Measurements from ENCODE around the gene NR2C2. TPM values are rescaled to one million over a fixed set of nuclear protein-coding genes. Genes with fewer than 3 reads are reported as not detected.

NR2C2 gene
- total RNA-seq, 1 donor from 2014 or later = 15.0 TPM

DNA sequence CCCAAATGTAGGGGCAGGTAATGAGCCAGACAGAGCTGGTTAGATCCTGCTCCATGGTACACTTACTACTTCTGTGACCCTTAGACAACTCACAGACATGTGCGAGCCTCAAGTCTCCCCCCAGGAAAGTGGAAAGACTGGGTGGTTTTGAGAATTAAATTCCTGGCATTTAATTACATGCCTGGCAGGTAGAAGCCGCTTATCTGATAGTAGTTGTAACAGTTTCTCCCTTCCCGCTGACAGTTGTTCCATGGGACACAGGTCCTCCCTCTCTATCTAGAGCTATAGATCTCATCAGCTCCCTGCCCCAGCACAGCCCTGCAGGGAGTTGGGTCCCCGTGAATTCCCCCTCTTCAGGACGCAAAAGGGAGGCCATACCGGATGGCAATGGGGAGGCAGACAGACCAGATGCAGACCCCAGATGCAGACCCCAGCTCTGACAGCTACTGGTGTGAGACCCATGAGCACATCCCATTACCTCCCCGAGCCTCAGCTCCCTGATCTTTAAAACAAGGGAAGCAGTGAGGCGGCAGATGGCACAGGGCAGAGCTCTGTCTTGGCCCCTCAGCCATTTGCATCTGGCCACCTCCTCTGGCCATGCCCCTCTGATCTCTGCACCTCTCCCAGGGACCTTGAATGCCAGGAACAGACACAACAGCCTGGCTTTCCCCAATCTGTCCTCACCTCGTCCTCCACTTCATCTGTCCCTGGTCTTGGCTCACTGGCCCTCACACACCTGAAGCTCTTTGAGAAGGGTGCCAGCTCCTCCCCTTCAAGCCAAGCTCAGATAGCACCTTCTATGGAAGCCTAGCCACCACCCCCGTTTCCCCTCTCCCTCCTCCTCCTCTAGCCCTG, 34.1 kb upstream of the NR2C2 start:
- DNase-seq (ENCODE audit: low read depth) (no peak), FAIRE-seq (no peak)
- TF ChIP-seq, protein P1, sequence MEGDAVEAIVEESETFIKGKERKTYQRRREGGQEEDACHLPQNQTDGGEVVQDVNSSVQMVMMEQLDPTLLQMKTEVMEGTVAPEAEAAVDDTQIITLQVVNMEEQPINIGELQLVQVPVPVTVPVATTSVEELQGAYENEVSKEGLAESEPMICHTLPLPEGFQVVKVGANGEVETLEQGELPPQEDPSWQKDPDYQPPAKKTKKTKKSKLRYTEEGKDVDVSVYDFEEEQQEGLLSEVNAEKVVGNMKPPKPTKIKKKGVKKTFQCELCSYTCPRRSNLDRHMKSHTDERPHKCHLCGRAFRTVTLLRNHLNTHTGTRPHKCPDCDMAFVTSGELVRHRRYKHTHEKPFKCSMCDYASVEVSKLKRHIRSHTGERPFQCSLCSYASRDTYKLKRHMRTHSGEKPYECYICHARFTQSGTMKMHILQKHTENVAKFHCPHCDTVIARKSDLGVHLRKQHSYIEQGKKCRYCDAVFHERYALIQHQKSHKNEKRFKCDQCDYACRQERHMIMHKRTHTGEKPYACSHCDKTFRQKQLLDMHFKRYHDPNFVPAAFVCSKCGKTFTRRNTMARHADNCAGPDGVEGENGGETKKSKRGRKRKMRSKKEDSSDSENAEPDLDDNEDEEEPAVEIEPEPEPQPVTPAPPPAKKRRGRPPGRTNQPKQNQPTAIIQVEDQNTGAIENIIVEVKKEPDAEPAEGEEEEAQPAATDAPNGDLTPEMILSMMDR (IDR thresholded peaks at IDR 0.05; ENCODE audit: insufficient read depth, low read length, severe bottlenecking) = no peak
- H3K36me3 ChIP-seq (ENCODE audit: control insufficient read depth, insufficient read depth, low read length) = no peaks in the 10 kb centered on the region
- no peak overlapping the region for H3K4me3 ChIP-seq (ENCODE audit: low read depth, low read length)
- no peaks in the 10 kb centered on the region for H3K27me3 ChIP-seq (ENCODE audit: control insufficient read depth, insufficient read depth, low read length)

DNA sequence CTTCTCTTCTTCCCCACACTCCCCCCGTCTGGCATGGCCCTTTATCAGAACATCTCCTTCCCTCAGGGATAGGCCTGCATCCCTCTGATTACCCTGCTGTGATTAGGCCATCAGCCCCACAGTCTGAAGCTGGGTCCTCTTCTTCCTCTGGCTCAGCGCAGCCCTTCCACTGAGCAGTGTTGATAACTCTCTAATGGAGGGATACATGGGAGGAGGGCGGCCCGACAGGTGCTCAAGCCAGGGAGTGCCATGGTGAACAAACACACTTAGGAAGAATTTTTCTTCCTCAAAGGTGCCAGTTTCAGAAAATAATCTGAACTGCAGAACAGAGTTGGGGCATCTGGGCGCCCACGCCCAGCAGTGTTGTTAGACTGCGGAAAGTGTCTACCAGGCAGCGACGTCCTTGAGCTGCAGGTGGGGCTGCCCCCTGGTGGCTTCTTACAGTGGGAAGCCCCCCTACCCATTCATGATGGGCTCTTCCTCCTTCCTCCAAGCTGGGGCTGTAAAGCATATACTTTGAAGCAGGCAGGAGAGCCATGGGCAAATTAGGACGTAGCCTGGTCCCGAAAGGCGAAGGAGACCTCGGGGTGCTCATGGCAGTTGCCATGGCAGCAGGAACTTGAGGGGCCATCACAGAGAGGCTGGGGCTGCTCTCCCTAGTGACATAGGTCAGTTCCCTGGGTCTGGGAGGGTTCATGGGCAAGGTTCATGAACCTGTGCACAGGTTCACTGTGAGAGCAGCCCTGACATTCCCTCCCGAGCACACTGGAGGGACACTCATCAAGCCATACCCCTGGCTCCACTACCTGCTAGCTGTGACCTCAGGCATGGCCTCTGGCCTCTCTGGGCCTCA, 33.2 kb upstream of the NR2C2 start:
- TF ChIP-seq, protein P1 (IDR thresholded peaks at IDR 0.05; ENCODE audit: insufficient read depth, low read length, severe bottlenecking) = no peak
- Histone ChIP-seq H3K27me3 (ENCODE audit: control insufficient read depth, insufficient read depth, low read length) (no peaks in the 10 kb centered on the region), H3K4me3 (ENCODE audit: low read depth, low read length) (no peak overlapping the region), H3K36me3 (ENCODE audit: control insufficient read depth, insufficient read depth, low read length) (no peaks in the 10 kb centered on the region)
- FAIRE-seq (no peak), DNase-seq (ENCODE audit: low read depth) (no peak)

DNA sequence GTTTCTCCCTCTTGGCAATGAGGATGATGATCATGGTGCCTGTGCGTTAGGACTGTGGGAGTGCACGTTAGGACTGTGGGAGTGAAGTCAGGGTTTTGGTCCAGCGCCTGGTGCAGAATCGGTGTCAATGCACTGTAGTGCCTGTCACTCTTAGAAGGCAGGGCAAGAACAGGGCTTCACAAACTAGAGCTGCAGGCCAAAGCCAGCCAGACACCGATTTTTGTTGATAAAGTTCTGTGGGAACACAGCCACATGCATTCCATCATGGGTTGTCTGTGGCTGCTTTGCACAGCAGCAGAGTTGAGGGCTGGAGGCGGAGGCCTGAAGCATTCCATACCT, 32.6 kb upstream of the NR2C2 start:
- Histone ChIP-seq H3K27me3 (ENCODE audit: control insufficient read depth, insufficient read depth, low read length) (no peaks in the 10 kb centered on the region), H3K36me3 (ENCODE audit: control insufficient read depth, insufficient read depth, low read length) (no peaks in the 10 kb centered on the region), H3K4me3 (ENCODE audit: low read depth, low read length) (no peak overlapping the region)
- DNase-seq (ENCODE audit: low read depth) (no peak), FAIRE-seq (no peak)
- TF ChIP-seq, protein P1 (IDR thresholded peaks at IDR 0.05; ENCODE audit: insufficient read depth, low read length, severe bottlenecking) = no peak

DNA sequence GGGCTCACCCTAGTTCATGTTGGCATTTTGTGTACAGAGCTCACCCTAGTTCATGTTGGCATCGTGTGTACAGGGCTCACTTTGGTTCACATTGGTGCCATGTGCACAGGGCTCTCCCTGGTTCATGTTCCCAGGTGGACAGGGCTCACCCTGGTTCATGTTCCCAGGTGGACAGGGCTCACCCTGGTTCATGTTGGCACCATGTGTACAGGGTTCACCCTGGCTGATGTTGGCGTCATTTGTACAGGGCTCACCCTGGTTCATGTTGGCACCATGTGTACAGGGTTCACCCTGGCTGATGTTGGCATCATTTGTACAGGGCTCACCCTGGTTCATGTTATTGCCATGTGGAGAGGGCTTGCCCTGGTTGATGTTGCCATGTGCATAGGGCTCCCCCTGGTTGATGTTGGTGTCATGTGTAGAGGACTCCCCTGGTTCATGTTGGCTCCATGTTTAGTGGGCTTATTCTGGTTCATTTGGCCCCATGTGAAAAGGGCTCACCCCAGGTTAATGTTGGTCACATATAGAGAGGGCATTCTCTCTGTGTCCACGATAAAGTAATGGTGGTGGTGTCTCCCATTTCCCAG, 31.7 kb upstream of the NR2C2 start:
- TF ChIP-seq, protein P1 (IDR thresholded peaks at IDR 0.05; ENCODE audit: insufficient read depth, low read length, severe bottlenecking) = peak; percentile 34
- Histone ChIP-seq H3K4me3 (ENCODE audit: low read depth, low read length) (no peak overlapping the region), H3K27me3 (ENCODE audit: control insufficient read depth, insufficient read depth, low read length) (no peaks in the 10 kb centered on the region), H3K36me3 (ENCODE audit: control insufficient read depth, insufficient read depth, low read length) (no peaks in the 10 kb centered on the region)
- DNase-seq (ENCODE audit: low read depth) = peak; percentile 5
- FAIRE-seq = peak; percentile 98

DNA sequence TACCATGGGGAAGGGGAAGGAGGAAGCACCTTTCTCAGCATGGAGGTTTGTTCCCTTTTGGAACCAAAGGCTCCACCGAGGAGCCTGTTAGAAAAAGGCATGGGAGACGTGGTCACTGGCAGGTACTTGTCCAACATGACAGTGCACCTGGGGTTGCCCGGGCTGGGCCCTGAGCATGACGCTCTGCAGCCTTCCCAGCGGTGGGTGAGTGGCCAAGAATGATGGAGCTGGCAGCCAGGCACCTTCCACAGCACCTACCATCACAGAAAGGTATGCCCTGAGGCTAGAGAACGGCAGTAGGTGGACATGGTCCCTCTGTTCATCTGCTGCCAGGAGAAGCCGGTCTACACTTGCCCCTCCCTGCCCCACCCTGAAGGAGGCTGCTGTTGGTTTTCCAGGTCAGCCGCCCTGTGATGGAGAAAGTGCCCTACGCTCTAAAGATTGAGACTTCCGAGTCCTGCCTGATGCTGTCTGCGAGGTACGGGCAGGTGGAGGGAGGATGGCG, 29.0 kb upstream of the NR2C2 start:
- Histone ChIP-seq H3K4me3 (ENCODE audit: low read depth, low read length) (no peak overlapping the region), H3K36me3 (ENCODE audit: control insufficient read depth, insufficient read depth, low read length) (no peaks in the 10 kb centered on the region), H3K27me3 (ENCODE audit: control insufficient read depth, insufficient read depth, low read length) (no peaks in the 10 kb centered on the region)
- TF ChIP-seq, protein P1 (IDR thresholded peaks at IDR 0.05; ENCODE audit: insufficient read depth, low read length, severe bottlenecking) = no peak
- FAIRE-seq = no peak
- no peak for DNase-seq (ENCODE audit: low read depth)

Data from bronchial epithelial cell (primary cell).